NCI-H1092 (cell line): ENCODE results near the gene MIGA2.

Experiments used
- DNase-seq: peaks from one replicate; lab custom pipeline; 2025; lab: John Stamatoyannopoulos, UW

The MIGA2 gene

GRCh38 chr9:129036923-129037766, 719 bp downstream of the MIGA2 start:
- DNase-seq = no peak

GRCh38 chr9:129037767-129038098, 1.3 kb downstream of the MIGA2 start:
- no peak for DNase-seq

- DNase-seq = no peak
These were observed 1.9 kb downstream of the MIGA2 start for GRCh38 chr9:129038109-129038852.

GRCh38 chr9:129040113-129040643, 3.8 kb downstream of the MIGA2 start:
- no peak for DNase-seq

GRCh38 chr9:129042016-129042415, 5.6 kb downstream of the MIGA2 start:
- no peak for DNase-seq

GRCh38 chr9:129052592-129052991, 16.2 kb downstream of the MIGA2 start:
- no peak for DNase-seq

- DNase-seq = no peak
These were observed 16.6 kb downstream of the MIGA2 start for GRCh38 chr9:129053020-129053419.

- DNase-seq = no peak
These were observed 17.9 kb downstream of the MIGA2 start for GRCh38 chr9:129054163-129054851.

GRCh38 chr9:129058965-129059795, 22.8 kb downstream of the MIGA2 start:
- DNase-seq = no peak

- no peak for DNase-seq
These were observed 23.7 kb downstream of the MIGA2 start for GRCh38 chr9:129059796-129060785.

GRCh38 chr9:129060991-129061390, 24.6 kb downstream of the MIGA2 start:
- no peak for DNase-seq

- DNase-seq = no peak
These were observed 26.6 kb downstream of the MIGA2 start for GRCh38 chr9:129063061-129063460.

GRCh38 chr9:129064499-129064908, 28.1 kb downstream of the MIGA2 start:
- no peak for DNase-seq

GRCh38 chr9:129068110-129068509, 31.7 kb downstream of the MIGA2 start:
- DNase-seq = no peak

GRCh38 chr9:129068990-129069861, 32.8 kb downstream of the MIGA2 start:
- no peak for DNase-seq

- DNase-seq = no peak
These were observed 33.6 kb downstream of the MIGA2 start for GRCh38 chr9:129069862-129070641.

GRCh38 chr9:129070696-129071525, 34.5 kb downstream of the MIGA2 start:
- DNase-seq = no peak
